Lower leg skin (tissue), 4 donors: ENCODE data around the gene MACF1. TPM values are rescaled to one million over a fixed set of nuclear protein-coding genes. Genes with fewer than 3 reads are reported as not detected.
"Not testable (repeated sequence)": the region's sequence is repeated elsewhere in the genome, so short reads cannot be mapped to it uniquely, and the experiment has no call there.

Experiments used
- DNase-seq, 2 donors: peaks; one replicate each; pipeline ENCODE4 v3.0.0-alpha.2; 2019; ENCODE audit warnings: low spot score in 2 of 2
- H3K4me3 ChIP-seq: fragments of 200-600 bp; sonication (generic); 2 replicates; pipeline ENCODE4 v1.5.1; 2017; ENCODE audit warnings: mild to moderate bottlenecking, low read depth; ENCODE audit not compliant: poor library complexity, severe bottlenecking
- POLR2A ChIP-seq, 2 donors: fragments of 450-650 bp; IDR thresholded peaks; one replicate each; pipeline ENCODE4 v1.6.1; 2016 to 2017; ENCODE audit warnings: antibody characterized with exemption in 2 of 2, mild to moderate bottlenecking in 1 of 2, moderate library complexity in 1 of 2
- WGBS, 2 donors: methylation state at CpG; one replicate each; pipeline ENCODE4 v1.1.5; 2018; 5-methylcytosine and 5-hydroxymethylcytosine counted together
- intact Hi-C: fragments of 100-400 bp; cut with DNase I; formaldehyde crosslinking; loops from one replicate; pipeline ENCODE4 v1.15.0; 2023; ENCODE audit warnings: low total_unique reads
- total RNA-seq, 4 donors: library from RNA; depleted of rRNA; stranded (reverse); fragments of >200 nt; gene quantifications; one replicate each; pipeline ENCODE4 v1.1.0, GENCODE V29; 2016
- TF ChIP-seq, protein P1 (sequence below), 3 donors: fragments of 450-650 bp; IDR thresholded peaks; one replicate each; pipeline ENCODE4 v1.5.1; 2016; ENCODE audit warnings: antibody characterized with exemption in 3 of 3, mild to moderate bottlenecking in 3 of 3, moderate library complexity in 2 of 3

MACF1 gene
- total RNA-seq, 4 donors from 2014 or later: 427 to 686 (median 463) TPM

DNA sequence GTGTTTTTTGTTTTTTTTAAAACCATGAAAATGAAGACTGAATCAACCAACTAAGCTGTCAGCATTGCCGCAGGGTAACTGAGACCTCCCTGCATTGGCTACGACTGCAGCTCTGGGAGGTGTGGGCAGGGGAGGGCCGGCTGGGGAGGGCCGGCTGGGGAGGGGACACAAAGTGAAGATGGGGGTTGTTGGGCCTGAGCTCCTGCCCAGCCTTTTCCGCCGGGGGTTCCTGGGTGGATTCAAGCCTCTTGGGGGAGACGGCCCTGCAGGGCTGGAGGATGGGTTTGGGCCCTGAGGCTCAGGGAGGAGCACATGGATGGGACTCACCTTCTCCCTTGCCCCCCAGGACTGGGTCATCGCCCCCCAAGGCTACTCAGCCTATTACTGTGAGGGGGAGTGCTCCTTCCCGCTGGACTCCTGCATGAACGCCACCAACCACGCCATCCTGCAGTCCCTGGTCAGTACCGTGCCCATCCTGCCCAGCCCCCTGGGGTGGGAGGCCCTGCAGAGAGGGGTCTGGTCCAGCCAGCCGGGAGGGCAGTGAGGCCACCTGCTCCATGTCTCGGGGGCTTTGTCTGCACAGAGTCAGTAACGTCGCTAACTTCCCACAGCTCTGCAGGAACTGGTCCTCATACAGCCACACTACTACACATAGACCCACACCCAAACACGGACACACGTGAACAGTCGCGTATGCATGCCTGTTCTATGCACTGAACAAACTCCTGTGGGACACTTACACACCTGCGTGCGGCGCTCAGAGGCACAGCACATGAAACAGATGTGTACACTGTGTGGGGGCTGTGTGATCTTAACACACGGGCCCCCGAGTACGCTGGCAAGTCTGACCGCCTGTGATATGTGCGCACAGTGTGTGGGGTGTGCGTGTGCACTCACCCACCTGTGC lies 318.4 kb downstream of the MACF1 start:
- WGBS, 2 donors: 83 to 86% methylated on average over 21 to 23 of the region's 29 CpGs
- intact Hi-C loops: no loop called here
- DNase-seq: no peak
- no peak for TF ChIP-seq POLR2A (IDR thresholded peaks at IDR 0.05)
- TF ChIP-seq, protein P1, sequence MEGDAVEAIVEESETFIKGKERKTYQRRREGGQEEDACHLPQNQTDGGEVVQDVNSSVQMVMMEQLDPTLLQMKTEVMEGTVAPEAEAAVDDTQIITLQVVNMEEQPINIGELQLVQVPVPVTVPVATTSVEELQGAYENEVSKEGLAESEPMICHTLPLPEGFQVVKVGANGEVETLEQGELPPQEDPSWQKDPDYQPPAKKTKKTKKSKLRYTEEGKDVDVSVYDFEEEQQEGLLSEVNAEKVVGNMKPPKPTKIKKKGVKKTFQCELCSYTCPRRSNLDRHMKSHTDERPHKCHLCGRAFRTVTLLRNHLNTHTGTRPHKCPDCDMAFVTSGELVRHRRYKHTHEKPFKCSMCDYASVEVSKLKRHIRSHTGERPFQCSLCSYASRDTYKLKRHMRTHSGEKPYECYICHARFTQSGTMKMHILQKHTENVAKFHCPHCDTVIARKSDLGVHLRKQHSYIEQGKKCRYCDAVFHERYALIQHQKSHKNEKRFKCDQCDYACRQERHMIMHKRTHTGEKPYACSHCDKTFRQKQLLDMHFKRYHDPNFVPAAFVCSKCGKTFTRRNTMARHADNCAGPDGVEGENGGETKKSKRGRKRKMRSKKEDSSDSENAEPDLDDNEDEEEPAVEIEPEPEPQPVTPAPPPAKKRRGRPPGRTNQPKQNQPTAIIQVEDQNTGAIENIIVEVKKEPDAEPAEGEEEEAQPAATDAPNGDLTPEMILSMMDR (IDR thresholded peaks at IDR 0.05): no peak
- no peak overlapping the region for H3K4me3 ChIP-seq

DNA sequence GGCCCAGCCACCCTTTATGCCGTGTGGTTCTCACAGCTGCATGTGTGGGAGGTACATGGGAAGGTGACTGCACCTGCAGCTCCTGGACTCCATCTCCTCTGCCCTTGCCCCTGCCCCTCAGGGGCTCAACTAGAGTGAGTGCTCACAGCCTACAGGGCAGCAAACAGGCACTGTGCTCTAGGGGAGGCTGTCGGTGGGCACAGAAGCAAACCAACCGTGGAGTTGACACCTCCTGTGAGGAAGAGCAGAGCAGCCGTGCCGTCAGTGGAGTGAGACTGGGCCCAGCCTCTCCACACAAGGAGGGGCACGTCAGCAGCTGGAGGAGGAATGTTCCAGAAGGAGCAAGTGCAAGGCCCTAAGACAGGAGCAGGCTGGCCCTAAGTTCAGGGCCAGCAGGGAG lies 319.7 kb downstream of the MACF1 start:
- 60 to 77% methylated on average over 6 of the region's 6 CpGs for WGBS, 2 donors
- H3K4me3 ChIP-seq: no peak overlapping the region
- no peak for TF ChIP-seq POLR2A (IDR thresholded peaks at IDR 0.05)
- no peak for DNase-seq
- intact Hi-C loops: no loop called here

DNA sequence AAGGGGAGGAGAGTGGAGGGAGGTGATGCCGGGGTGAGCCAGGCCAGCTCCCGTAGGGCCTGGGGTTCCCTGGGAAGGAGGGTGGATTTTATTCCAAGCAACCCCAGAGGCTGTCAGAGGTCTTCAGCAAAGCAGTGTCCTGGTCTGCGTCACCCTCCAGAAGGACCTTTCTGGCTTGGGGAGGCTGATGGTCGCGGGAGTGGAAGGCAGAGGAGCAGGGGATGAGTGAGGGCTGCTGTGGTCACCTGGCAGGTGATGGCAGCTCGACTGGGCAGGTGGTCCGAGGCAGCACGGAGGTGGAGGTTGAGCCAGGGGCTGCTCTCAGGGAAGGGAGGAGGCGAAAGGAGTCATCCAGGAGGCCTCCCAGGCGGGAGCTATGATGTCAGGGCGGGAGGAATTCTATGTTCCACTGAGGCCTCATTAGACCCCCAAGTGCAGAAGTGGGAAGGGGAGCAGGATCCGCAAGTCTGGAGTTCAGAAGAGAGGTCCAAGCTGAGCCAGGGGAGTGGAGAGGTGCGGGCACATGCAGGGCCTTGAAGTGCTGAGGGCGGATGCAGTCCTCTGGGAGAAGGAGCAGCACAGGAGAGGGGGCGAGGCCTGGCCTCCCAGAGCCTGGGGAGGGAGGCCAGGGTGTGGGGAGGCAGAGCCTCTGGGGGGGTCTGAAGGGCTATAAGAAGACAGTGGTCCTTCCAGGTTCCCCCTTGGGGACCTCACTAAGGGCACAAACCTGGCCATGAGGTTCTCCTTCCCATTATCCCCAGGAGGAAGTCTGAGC lies 320.3 kb downstream of the MACF1 start:
- intact Hi-C loops: no loop called here
- no peak overlapping the region for H3K4me3 ChIP-seq
- no peak for DNase-seq
- WGBS, 2 donors: 89 to 93% methylated on average over 15 of the region's 15 CpGs
- TF ChIP-seq, protein P1 (IDR thresholded peaks at IDR 0.05): no peak
- TF ChIP-seq POLR2A (IDR thresholded peaks at IDR 0.05): no peak

DNA sequence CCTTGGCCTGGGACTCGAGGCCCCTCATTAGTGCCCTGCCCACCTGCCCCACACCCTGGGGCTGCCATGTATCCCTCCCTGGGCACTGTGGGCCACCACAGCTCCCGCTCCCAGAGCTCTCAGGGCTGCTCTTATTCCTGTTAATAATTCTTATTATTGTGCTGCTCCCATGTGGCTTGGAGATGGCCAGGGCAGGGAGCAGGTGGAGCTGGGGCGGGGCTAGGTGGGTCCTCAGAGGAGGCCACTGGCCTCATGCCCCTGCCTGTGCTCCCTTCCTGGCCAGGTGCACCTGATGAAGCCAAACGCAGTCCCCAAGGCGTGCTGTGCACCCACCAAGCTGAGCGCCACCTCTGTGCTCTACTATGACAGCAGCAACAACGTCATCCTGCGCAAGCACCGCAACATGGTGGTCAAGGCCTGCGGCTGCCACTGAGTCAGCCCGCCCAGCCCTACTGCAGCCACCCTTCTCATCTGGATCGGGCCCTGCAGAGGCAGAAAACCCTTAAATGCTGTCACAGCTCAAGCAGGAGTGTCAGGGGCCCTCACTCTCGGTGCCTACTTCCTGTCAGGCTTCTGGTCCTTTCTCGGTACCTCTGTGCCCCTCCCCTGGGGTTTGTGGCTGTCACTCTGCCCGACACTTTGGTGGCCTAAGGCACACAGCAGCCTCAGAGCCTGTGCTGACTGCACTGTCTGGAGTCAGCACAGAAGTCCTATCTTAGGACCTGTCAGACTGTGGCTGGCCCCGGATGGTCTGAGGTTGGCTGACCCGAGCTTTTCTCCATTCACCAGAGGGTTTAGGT lies 321.1 kb downstream of the MACF1 start:
- TF ChIP-seq, protein P1 (IDR thresholded peaks at IDR 0.05): no peak
- TF ChIP-seq POLR2A (IDR thresholded peaks at IDR 0.05): no peak
- DNase-seq: no peak
- 81 to 93% methylated on average over 17 of the region's 17 CpGs for WGBS, 2 donors
- intact Hi-C loops: no loop called here
- no peak overlapping the region for H3K4me3 ChIP-seq

DNA sequence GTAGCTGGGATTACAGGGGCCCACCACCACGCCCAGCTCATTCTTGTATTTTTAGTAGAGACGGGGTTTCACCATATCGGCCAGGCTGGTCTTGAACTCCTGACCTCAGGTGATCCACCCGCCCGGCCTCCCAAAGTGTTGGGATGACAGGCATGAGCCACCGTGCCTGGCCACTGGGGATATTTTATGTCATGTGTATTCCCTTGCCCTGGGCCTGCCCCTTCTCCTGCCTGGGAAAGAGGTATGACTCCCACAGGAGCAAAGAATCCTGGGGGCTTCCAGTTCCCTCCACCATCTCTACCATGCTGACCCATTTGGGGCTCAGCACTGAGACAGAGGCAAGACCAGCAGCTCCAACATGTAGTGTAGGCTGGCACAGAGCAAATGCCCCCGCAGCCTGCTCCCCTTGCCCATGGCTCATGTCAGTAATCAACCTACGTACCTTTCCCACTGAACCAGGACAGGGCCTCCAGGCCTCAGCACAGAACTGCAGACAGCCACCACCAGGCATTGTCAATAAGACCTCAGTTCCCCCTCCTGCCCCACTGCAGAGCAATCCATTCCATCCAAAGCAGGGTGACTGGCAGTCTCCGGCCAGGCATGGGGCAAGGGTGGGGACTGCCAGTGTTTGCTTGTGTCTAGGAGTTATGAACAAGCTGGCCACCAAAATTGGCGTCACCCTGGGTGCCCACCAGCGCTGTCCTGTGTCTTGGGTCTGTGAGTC lies 322.1 kb downstream of the MACF1 start:
- no peak overlapping the region for H3K4me3 ChIP-seq
- TF ChIP-seq POLR2A (IDR thresholded peaks at IDR 0.05): no peak
- TF ChIP-seq, protein P1 (IDR thresholded peaks at IDR 0.05): no peak
- DNase-seq: no peak
- intact Hi-C loops: no loop called here
- 92 to 94% methylated on average over 11 of the region's 11 CpGs for whole genome bisulfite sequencing, 2 donors

DNA sequence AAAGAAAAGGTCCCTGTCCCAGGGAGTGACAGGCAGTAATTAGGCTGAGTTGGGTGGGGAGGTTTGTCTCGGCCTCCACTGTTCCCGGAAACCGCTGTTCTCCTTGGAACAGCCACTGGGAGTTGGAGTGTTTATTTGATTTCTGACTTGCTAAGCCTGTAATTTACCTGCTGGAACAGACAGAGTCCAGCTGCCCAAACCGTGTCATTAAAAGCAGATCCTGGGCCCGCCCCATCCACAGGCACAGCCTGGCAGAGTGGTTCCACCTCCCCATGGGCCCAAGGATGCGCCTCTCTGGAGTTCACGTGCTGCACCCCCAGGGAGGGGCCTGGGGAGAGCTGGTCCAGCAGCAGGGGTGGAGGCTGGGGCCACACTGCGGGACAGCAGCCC lies 322.7 kb downstream of the MACF1 start:
- intact Hi-C loops: not testable (repeated sequence)

More for the DNA sequence above, 322.7 kb downstream of the MACF1 start:
- DNase-seq, H3K4me3 ChIP-seq: not testable (repeated sequence)
- WGBS, 2 donors: 86 to 88% methylated on average over 8 of the region's 8 CpGs
